HG03432 (cell line): ENCODE data around the gene EML4.
"Not testable (repeated sequence)": the region's sequence is repeated elsewhere in the genome, so short reads cannot be mapped to it uniquely, and the experiment has no call there.

Experiments
- ATAC-seq: cut with Tn5 transposase; IDR thresholded peaks from one replicate; pipeline ENCODE4 v1.9.1; 2021; ENCODE audit warnings: mild to moderate bottlenecking, moderate library complexity; ENCODE audit not compliant: unreplicated experiment

Gene EML4

GRCh38 chr2:42371611-42372473 lies 202.7 kb downstream of the EML4 start:
- no peak for ATAC-seq

GRCh38 chr2:42372474-42373200 lies 203.5 kb downstream of the EML4 start:
- no peak for ATAC-seq

- no peak for ATAC-seq
These were observed 207.6 kb downstream of the EML4 start for GRCh38 chr2:42376758-42377157.

GRCh38 chr2:42378415-42378814 lies 209.3 kb downstream of the EML4 start:
- no peak for ATAC-seq

- not testable (repeated sequence) for ATAC-seq
These were observed 210.9 kb downstream of the EML4 start for GRCh38 chr2:42380026-42380425.

GRCh38 chr2:42382144-42382543 lies 213.0 kb downstream of the EML4 start:
- ATAC-seq, result no peak
